Cardiac fibroblast (primary cell): ENCODE measurements around the gene NLN.
"Not testable (repeated sequence)": the region's sequence is repeated elsewhere in the genome, so short reads cannot be mapped to it uniquely, and the experiment has no call there.

Experiments
- DNase-seq, 2 donors: peaks; one replicate each; pipeline versions ENCODE4 v3.0.0 to v3.0.0-alpha.2; 2010; ENCODE audit warnings: low read depth in 2 of 2
- H3K4me3 ChIP-seq, 2 donors: replicated peaks in 1 of 2; 1 replicate in 1 of 2; 2 replicates in 1 of 2; pipeline ENCODE4 v1.5.1; 2011; ENCODE audit warnings: low read depth in 2 of 2, low read length in 2 of 2, mild to moderate bottlenecking in 2 of 2, moderate library complexity in 1 of 2
- CTCF ChIP-seq: IDR thresholded peaks from one replicate; pipeline ENCODE4 v1.5.1; 2011; ENCODE audit warnings: low read depth, mild to moderate bottlenecking, low read length, inconsistent platforms

Gene NLN

GRCh38 chr5:65771266-65771665 is 49.3 kb downstream of the NLN start:
- DNase-seq = no peak
- no peak for TF ChIP-seq CTCF
- H3K4me3 ChIP-seq = no peak overlapping the region

DNA sequence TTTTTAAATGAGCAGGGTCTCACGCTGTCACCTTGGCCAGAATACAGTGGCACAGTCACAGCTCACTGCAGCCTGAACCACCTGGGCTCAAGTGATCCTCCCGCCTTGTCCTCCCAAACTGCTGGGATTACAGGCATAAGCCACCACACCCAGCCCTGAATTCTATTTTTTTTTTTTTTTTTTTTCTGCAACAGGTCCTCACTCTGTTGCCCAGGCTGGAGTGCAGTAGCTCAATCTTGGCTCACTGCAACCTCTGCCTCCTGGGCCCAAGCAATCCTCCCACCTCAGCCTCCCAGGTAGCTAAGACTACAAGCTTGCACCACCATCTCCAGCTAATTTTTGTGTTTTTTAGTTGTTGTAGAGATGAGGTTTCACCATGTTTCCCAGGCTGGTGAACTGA is 51.0 kb downstream of the NLN start:
- DNase-seq, H3K4me3 ChIP-seq: not testable (repeated sequence)

- DNase-seq = peak; percentile 66 to 88
- no peak overlapping the region for H3K4me3 ChIP-seq
- no peak for TF ChIP-seq CTCF
Measured at GRCh38 chr5:65774346-65774745, 52.3 kb downstream of the NLN start.

- DNase-seq = no peak
- no peak for TF ChIP-seq CTCF
- no peak overlapping the region for H3K4me3 ChIP-seq
Measured at GRCh38 chr5:65775476-65775875, 53.5 kb downstream of the NLN start.

DNA sequence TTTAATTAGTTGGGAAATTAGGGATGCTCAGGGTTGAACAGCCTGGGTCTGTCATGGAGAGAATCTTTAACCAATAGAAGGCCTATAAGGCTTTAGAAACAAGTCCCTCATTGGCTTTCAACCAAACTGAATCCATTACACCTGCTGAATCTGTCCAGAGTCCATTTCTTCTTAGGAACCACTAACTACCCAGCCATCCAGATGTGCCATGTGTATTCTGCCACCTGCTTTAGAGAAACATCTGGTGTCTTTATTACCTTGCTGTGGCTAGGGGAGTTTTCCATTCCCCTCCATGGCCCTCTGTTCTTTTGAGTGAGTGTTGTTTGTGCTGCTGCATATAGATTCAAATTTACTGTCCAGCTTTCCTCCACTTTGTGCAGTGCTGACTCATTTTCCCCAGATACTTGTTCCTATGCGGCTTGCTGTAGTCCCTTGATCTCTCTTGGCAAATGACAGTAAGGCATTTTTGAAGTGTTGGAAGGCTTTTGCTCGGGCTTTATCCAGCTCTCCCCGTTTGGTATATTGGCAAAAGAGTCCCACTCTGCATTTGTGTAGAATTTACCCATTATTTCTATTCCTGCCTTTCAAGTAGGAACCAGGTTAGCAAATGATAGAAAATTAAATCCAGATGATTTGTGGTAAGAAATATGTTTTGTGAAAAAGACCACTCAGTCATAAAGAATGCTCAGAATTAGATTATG is 54.6 kb downstream of the NLN start:
- DNase-seq = peak; percentile 42 to 52
- no peak for TF ChIP-seq CTCF

DNA sequence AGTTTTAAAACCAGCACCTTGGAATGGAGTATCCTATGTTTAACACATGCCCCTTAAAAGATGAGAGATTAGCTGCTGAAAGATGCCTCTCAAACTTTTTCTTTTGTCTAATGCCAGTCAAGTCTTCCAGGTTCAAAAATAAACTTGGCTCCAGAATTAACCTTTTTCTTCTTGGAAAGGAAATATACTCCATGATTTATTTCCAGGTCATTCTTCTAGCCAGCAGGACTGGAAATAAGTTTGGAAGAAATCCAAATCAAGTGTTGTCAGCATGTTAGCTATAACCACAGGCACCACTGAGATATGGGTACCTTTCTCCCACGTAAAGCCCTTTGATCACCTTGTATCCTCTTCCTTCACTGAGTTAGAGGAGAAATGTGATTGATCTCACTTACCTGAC is 56.1 kb downstream of the NLN start:
- no peak for TF ChIP-seq CTCF
- peak in 1 of 2 donors; percentile 26 for DNase-seq
- H3K4me3 ChIP-seq = no peak overlapping the region

More for the DNA sequence above, 54.6 kb downstream of the NLN start:
- H3K4me3 ChIP-seq = no peak overlapping the region

- H3K4me3 ChIP-seq = no peak overlapping the region
- no peak for TF ChIP-seq CTCF
- DNase-seq = no peak
Measured at GRCh38 chr5:65779643-65780042, 57.6 kb downstream of the NLN start.

DNA sequence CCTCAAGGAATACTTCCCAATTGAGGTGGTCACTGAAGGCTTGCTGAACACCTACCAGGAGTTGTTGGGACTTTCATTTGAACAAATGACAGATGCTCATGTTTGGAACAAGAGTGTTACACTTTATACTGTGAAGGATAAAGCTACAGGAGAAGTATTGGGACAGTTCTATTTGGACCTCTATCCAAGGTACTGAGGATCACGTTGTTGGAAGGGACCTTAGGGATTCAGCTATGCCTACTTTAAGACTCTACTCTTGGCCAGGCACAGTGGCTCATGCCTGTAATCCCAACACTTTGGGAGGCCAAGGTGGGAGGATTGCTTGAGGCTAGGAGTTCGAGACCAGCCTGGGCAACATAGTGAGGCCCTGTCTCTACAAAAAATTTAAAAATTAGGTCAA is 66.3 kb downstream of the NLN start:
- not testable (repeated sequence) for DNase-seq, H3K4me3 ChIP-seq
